GM21526 (cell line): Measurements from ENCODE around the gene NRM.
"Not testable (repeated sequence)": the region's sequence is repeated elsewhere in the genome, so short reads cannot be mapped to it uniquely, and the experiment has no call there.

ENCODE experiments used
- ATAC-seq: cut with Tn5 transposase; IDR thresholded peaks from one replicate; pipeline ENCODE4 v1.9.1; 2021; ENCODE audit warnings: moderate library complexity; ENCODE audit not compliant: unreplicated experiment, low FRiP score

The NRM gene

GRCh38 chr6:30672445-30673253 lies 18.1 kb downstream of the NRM start, which contains the start of gene DHX16:
DHX16 (minus strand) TSS chr6:30673006; CDS start chr6:30672841, 165 bp downstream.
- peak; percentile 39 for ATAC-seq

GRCh38 chr6:30670760-30671527 lies 19.8 kb downstream of the NRM start:
- no peak for ATAC-seq

DNA sequence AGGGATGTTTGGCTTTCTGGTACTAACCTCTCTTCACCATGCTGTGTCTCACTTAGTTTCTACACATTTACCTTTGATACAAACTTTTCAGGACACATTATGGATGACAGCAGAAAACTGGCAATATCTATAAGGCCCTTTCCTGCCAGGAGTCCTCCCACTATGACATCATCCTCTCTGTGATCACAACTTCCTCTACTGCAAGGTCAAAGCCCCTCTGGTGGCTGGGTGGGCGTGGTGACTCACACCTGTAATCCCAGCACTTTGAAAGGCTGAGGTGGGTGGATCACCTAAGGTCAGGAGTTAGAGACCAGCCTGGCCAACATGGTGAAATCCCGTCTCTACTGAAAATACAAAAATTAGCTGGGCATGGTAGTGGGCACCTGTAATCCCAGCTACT lies 24.5 kb downstream of the NRM start:
- not testable (repeated sequence) for ATAC-seq

DNA sequence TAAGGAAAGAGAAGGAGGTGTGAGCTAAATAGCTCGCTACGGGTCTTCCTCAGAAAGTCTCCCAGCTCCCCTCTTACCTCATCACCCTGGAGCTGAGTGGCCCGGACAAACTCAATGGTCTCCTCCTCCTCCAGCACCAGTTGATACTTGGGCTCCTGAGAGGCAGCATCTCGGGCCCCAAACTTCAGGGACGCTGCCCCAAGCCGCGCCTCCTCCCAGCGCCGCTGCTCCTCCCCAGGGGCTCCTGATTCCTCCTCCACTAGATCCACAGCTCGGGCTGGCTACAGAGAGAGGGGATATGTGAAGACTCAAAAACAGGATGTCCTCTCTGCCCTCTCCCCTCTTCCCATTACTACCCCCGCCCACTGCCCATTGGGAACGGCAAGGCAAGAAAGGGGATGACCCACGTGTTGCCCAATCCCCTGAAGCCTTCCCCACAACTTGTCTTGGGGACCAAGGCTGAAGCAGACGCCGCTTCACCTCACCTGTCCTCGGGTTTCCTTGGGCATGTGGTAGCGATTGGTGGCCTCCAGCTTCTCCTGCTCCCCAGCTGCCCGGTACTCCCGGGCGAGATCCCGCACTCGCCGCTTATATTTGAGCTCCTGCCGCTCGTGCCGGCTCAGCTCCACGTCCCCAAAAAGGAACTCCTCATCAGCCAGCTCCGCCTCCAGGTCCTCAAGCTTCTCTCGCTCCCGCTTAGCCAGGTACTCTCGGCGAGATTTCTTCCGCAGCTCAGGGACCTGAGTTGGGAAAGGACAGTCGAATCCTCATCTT lies 25.6 kb downstream of the NRM start:
- ATAC-seq: no peak

- ATAC-seq: not testable (repeated sequence)
These were observed 32.9 kb downstream of the NRM start for GRCh38 chr6:30657922-30658321.

GRCh38 chr6:30657454-30657853 lies 33.3 kb downstream of the NRM start:
- ATAC-seq: no peak

- ATAC-seq: no peak
These were observed 34.3 kb downstream of the NRM start for GRCh38 chr6:30656513-30656912.

- no peak for ATAC-seq
These were observed 35.1 kb downstream of the NRM start for GRCh38 chr6:30655743-30656094.

DNA sequence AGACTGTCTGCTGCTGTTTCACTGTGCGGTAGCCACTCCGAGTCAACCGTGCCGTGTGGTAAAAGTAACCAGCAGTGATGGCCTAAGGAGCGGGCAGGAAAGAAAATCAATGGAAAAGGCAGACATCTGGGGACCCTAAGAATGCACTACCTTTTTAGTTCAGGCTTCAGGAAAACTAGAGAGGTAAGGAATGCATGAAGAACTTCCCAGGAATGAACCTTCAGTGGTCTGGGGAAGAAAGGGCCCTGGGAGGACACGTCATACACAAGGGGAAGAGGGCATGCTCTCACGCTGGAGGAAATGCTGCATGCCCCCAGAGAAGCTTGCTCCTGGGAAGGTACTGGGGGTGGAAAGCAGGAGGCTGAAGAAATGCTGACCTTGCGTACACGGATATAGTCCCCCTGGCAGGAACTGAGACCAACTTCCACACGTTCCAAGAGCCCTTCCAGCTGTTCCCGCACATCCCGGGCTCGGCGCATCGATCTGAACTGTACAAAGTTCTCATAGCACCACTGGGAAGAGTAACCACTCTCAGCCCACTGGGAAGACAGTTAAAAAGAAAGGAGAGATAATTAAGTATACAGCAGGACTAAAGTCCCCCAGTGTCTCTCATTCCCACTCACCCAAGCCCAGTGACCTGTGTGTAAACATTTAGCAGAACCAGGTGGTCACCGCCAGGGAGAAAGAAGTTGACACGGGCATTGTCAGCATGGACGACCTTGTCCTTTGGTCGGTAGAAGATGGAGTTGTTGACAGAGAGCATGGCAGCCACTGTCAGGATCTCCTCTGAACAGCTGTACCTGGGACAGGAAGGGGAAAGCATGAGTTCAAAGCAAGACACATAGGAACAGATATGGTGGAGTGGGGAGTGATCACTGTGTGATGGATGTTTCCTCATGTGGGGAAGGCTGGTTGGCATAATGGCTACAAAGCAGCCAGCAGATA lies 35.7 kb downstream of the NRM start:
- ATAC-seq: no peak

DNA sequence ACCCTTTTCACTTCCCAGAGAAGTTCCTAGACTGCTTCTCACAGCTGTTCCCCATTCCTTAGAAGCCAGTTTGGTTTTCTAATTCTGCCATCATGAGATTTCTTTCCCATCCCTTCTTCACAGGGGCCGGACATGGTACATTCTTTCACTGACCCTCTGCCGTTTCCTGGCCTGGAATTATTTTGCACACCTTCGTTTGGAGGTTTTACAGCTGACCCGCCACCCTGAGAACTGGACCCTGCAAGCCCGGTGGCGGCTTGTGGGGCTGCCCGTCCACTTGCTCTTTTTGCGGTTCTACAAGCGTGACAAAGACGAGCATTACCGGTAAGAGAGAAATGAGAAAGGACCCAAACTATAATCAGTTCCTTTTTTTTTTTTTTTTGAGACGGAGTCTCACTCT lies 39.6 kb downstream of the NRM start:
- ATAC-seq: no peak

DNA sequence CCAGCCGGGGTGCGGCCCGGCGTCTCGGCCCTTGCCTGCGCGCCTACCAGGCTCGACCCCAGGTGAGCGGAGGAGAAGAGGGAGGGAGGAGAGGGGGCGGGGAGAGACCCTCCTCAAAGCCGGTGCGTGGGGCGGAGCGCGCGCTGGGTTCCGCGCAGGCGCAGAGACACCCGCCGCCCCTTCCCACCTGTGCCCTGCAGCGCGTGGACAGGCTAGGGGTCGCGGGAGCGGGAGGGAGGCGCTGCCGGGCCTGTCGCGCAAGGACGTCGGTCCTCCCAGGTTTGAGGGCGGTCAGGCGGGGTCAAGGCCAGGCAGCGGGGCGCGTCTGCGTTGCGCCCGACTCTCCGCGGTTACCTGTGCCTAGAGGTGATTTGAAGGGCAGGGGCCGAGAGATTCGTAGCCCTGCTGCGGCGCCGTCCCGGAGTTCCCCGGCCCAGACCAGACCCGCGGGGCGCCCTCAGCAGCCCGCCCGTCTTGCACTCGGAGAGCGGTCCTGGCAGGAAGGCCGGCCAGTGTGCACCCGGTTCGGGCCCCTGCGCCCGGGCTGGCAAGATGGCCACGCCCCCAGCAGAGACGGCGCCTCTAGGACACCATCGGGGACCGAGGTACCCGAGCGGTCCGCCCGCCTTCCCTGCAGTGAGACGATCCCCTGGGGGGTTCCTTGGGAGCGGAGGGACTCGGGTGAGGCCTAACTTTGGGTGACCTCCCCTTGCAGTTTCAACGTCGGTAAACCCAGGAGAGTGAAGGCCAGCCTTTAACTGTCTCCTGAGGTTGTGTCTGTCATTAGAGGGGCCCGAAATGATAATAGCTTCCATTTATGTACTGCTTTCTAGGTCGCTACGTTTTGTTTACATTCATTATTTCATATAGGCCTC lies 43.3 kb downstream of the NRM start:
- peak; percentile 56 for ATAC-seq

DNA sequence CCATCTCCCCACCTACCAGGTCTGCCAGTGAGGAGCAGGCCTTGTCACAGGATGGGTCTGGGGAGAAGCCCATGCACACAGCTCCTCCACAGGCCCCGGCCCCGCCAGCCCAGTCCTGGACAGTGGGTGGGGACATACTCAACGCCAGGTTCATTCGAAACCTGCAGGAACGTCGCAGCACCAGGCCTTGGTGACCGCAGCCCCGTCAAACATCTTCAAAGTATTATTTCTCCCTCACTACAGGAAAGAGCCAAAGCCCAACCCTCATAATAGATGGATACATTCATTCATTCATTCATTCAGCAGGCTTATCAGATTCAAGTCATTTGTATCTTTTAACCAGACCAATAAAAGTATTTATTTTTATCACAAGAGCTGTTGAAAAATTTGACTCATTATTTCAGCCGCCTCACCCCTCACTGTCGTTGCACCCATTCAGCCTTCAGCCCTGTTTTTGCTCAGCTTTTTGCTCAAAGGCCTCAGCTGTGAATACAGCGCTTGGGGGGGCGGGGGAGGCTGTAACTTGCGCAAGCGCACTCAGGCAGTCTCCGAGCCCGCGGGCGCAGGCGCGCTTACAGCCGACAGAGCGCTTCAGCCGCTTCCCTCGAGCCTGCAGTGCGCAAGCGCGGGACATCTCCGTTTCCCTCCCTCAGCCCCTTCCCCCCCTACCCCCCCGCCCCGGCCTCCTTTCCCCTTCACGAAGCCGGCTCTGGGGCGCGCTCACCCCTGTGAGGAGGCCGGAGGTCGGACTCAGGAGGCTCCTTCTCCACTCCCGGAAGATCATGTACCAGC lies 44.1 kb downstream of the NRM start, which contains the start of gene C6orf136:
C6orf136 (plus strand) TSS at position 684 of the 792 bp plus-strand sequence; CDS start at position 783, 99 bp downstream.
- peak; percentile 31 for ATAC-seq

DNA sequence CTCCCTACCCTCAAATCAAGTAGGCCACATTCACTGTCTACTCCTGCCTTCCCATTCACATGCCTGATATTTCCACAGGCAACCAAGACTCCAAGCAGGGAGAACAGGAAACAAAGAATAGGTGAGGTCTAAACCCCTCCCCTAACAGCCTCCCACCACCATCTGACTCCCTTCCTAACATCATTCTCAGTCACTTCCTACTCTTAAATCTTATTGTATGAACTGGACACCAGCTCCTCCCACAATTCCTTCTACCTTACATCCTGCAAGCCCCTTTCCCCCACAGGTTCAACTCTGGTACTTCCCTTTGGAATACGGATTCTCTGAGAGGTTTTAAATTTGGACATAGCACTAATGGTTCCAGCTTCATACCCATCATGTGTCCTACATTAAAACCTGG lies 44.8 kb downstream of the NRM start:
- ATAC-seq: no peak

DNA sequence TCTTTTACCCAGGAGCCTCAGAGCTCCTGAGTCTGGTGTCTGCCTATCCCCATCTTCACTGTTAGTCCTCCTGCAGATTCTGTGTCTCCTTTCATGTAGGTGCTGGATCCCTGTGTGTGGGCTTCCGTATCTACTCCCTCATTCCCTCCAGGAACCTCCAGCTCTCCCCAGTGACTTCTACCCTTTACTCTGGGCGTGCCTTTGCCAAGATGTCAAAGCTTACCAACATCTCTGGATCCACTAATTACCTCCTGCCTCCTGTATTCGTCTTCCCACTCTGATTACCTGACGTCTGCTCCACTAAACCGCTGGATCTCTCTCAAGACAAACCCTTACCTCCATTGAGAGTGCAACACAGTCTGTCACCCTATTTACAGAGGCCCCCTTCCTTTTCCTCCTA lies 46.0 kb downstream of the NRM start:
- no peak for ATAC-seq

DNA sequence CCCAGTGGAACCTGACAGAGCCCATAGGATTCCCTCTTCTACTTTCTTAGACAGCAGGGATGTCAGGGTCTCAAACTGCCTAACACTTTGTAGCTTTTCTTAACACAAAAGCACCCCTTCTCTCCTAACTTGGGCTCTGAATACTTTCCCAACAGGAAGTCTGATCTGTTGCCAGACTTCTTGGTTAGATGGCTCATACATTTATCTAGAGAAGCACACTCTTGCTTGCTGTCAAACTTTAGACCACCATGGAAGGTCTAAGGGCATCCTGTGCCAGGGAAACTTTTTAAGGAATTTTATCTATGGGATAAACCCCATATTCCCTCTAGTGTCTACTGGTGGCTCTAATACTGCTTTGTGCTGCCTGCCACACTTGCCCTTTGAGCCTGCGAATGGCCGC lies 47.1 kb downstream of the NRM start:
- ATAC-seq: no peak

DNA sequence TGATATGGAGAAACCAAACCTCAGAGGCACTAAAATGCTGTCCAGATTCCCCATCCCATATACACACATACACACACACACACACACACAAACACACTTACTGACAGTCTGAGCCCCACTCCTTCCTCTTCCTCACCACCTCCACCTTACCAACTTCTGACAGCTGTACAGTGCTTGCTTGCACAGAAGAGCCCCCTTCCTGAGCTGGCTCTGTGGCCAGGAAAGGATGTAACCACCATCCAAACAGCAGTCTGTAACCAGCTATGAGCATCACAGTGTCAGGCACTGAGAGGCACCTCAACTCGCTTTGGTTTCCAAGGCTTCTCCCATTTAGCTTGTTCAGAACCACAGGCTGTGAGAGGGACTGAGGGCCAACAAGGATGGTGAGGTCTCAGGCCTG lies 49.7 kb downstream of the NRM start:
- ATAC-seq: no peak

GRCh38 chr6:30640481-30640880 lies 50.3 kb downstream of the NRM start:
- ATAC-seq: no peak
